Parathyroid adenoma (tissue), 2 donors: ENCODE data around the gene MAJIN.
"Not testable (repeated sequence)": the region's sequence is repeated elsewhere in the genome, so short reads cannot be mapped to it uniquely, and the experiment has no call there.

Experiments
- H2AFZ ChIP-seq: fragments of 300-600 bp; sonication (generic); one replicate; pipeline ENCODE4 v1.7.0; 2017; ENCODE audit warnings: antibody characterized with exemption, mild to moderate bottlenecking
- H3K27ac ChIP-seq: fragments of 300-600 bp; sonication (generic); one replicate; pipeline ENCODE4 v1.7.0; 2017
- H3K27me3 ChIP-seq: fragments of 300-600 bp; sonication (generic); one replicate; pipeline ENCODE4 v1.7.0; 2017; ENCODE audit warnings: low read length; ENCODE audit not compliant: control insufficient read depth, insufficient read depth
- H3K36me3 ChIP-seq: fragments of 300-600 bp; sonication (generic); one replicate; pipeline ENCODE4 v1.7.0; 2017; ENCODE audit warnings: low read length; ENCODE audit not compliant: control insufficient read depth, insufficient read depth
- H3K4me1 ChIP-seq: fragments of 300-600 bp; sonication (generic); one replicate; pipeline ENCODE4 v1.7.0; 2017; ENCODE audit warnings: control low read depth
- H3K4me2 ChIP-seq: fragments of 300-600 bp; sonication (generic); one replicate; pipeline ENCODE4 v1.7.0; 2017; ENCODE audit warnings: low read length
- H3K4me3 ChIP-seq: fragments of 300-600 bp; sonication (generic); one replicate; pipeline ENCODE4 v1.7.0; 2017; ENCODE audit warnings: low read depth, low read length
- H3K79me2 ChIP-seq: fragments of 300-600 bp; sonication (generic); one replicate; pipeline ENCODE4 v1.7.0; 2017; ENCODE audit warnings: control low read depth
- H3K9ac ChIP-seq: fragments of 300-600 bp; sonication (generic); one replicate; pipeline ENCODE4 v1.7.0; 2017; ENCODE audit warnings: mild to moderate bottlenecking
- H3K9me3 ChIP-seq: fragments of 300-600 bp; sonication (generic); one replicate; pipeline ENCODE4 v1.7.0; 2017; ENCODE audit warnings: low read length; ENCODE audit not compliant: control insufficient read depth
- TF ChIP-seq, protein P1 (sequence below): fragments of 300-600 bp; sonication (generic); IDR thresholded peaks from one replicate; pipeline ENCODE4 v1.7.0; 2017; ENCODE audit warnings: antibody characterized with exemption, mild to moderate bottlenecking
- donor health status: primary hyperparathyroidism.

Gene MAJIN

GRCh38 chr11:64987998-64988854, 16.3 kb upstream of the MAJIN start:
- H3K9me3 ChIP-seq: no peaks in the 10 kb centered on the region
- H3K4me1 ChIP-seq: no peaks in the 10 kb centered on the region
- H3K9ac ChIP-seq: no peak overlapping the region
- no peaks in the 10 kb centered on the region for H3K27me3 ChIP-seq
- H2AFZ ChIP-seq: no peak overlapping the region
- no peak overlapping the region for H3K27ac ChIP-seq
- no peak overlapping the region for H3K4me2 ChIP-seq
- TF ChIP-seq, protein P1, sequence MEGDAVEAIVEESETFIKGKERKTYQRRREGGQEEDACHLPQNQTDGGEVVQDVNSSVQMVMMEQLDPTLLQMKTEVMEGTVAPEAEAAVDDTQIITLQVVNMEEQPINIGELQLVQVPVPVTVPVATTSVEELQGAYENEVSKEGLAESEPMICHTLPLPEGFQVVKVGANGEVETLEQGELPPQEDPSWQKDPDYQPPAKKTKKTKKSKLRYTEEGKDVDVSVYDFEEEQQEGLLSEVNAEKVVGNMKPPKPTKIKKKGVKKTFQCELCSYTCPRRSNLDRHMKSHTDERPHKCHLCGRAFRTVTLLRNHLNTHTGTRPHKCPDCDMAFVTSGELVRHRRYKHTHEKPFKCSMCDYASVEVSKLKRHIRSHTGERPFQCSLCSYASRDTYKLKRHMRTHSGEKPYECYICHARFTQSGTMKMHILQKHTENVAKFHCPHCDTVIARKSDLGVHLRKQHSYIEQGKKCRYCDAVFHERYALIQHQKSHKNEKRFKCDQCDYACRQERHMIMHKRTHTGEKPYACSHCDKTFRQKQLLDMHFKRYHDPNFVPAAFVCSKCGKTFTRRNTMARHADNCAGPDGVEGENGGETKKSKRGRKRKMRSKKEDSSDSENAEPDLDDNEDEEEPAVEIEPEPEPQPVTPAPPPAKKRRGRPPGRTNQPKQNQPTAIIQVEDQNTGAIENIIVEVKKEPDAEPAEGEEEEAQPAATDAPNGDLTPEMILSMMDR: no peak
- H3K79me2 ChIP-seq: no peaks in the 10 kb centered on the region
- H3K4me3 ChIP-seq: no peak overlapping the region
- H3K36me3 ChIP-seq: no peaks in the 10 kb centered on the region

GRCh38 chr11:64983339-64983738, 11.4 kb upstream of the MAJIN start:
- not testable (repeated sequence) for H3K27ac ChIP-seq, H3K79me2 ChIP-seq, H3K4me1 ChIP-seq, H2AFZ ChIP-seq, H3K36me3 ChIP-seq, H3K9ac ChIP-seq, H3K27me3 ChIP-seq, H3K4me3 ChIP-seq, H3K4me2 ChIP-seq, H3K9me3 ChIP-seq

- H3K4me3 ChIP-seq: no peak overlapping the region
- no peaks in the 10 kb centered on the region for H3K79me2 ChIP-seq
- no peaks in the 10 kb centered on the region for H3K27me3 ChIP-seq
- no peaks in the 10 kb centered on the region for H3K4me1 ChIP-seq
- H3K9ac ChIP-seq: no peak overlapping the region
- H3K9me3 ChIP-seq: no peaks in the 10 kb centered on the region
- no peak overlapping the region for H3K4me2 ChIP-seq
- no peak overlapping the region for H2AFZ ChIP-seq
- TF ChIP-seq, protein P1: no peak
- no peak overlapping the region for H3K27ac ChIP-seq
- H3K36me3 ChIP-seq: no peaks in the 10 kb centered on the region
Measured at GRCh38 chr11:64976651-64977050, 4.7 kb upstream of the MAJIN start.

GRCh38 chr11:64974124-64974523, 2.2 kb upstream of the MAJIN start:
- Histone ChIP-seq H3K36me3 (no peaks in the 10 kb centered on the region), H2AFZ (no peak overlapping the region), H3K4me1 (no peaks in the 10 kb centered on the region), H3K27me3 (no peaks in the 10 kb centered on the region), H3K9ac (no peak overlapping the region), H3K4me3 (no peak overlapping the region), H3K79me2 (no peaks in the 10 kb centered on the region), H3K4me2 (no peak overlapping the region), H3K27ac (no peak overlapping the region), H3K9me3 (no peaks in the 10 kb centered on the region)
- TF ChIP-seq, protein P1: no peak

DNA sequence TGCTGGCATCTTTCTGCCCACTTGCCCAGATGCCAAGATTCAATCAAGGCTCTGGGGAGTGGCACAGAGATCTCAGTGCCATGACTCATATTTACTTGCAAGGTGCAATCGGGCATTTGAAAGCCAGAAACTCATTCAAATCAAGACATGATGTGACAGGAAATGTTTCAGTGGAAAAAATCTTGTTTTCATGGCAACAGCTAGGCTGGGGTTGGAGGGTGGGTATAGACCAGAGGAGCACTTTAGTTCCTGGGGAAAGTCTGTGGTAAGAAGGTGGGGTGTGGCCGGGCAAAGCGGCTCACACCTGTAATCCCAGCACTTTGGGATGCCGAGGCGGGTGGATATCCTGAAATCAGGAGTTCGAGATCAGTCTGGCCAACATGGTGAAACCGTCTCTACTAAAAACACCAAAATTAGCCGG, 1.2 kb downstream of the MAJIN start:
- no peak overlapping the region for H3K4me2 ChIP-seq
- no peaks in the 10 kb centered on the region for H3K36me3 ChIP-seq
- H3K27ac ChIP-seq: no peak overlapping the region

More for the DNA sequence above, 1.2 kb downstream of the MAJIN start:
- Histone ChIP-seq H3K9me3 (no peaks in the 10 kb centered on the region), H3K79me2 (no peaks in the 10 kb centered on the region), H3K4me3 (no peak overlapping the region), H2AFZ (no peak overlapping the region), H3K27me3 (no peaks in the 10 kb centered on the region), H3K9ac (no peak overlapping the region), H3K4me1 (no peaks in the 10 kb centered on the region)
- TF ChIP-seq, protein P1: no peak
